Heart left ventricle (tissue), 16 donors: Measurements from ENCODE around the gene CDK8. TPM values are rescaled to one million over a fixed set of nuclear protein-coding genes. Genes with fewer than 3 reads are reported as not detected.
A peak's percentile ranks its signal among the peaks of the same experiment; 100 is the strongest.

Source experiments
- ATAC-seq, 4 donors: fragments of 200-7000 bp; cut with Tn5 transposase; one replicate each; pipeline ENCODE4 v1.9.1; 2020 to 2022; ENCODE audit warnings: moderate library complexity in 4 of 4, mild to moderate bottlenecking in 3 of 4, moderate number of reproducible peaks in 1 of 4
- DNase-seq, 5 donors: peaks; one replicate each; pipeline ENCODE4 v3.0.0-alpha.2; 2020
- H3K27ac ChIP-seq, 12 donors: fragments of 200-600 bp; sonication (generic) in 4 of 12; one replicate each; pipeline versions ENCODE4 v1.5.0 to v1.8.0; 2016 to 2022; ENCODE audit warnings: mild to moderate bottlenecking in 2 of 12
- H3K27me3 ChIP-seq, 9 donors: fragments of 200-600 bp; sonication (generic) in 2 of 9; one replicate each; pipeline versions ENCODE4 v1.5.1 to v1.8.0; 2016 to 2022; ENCODE audit warnings: mild to moderate bottlenecking in 3 of 9
- H3K36me3 ChIP-seq, 9 donors: fragments of 200-600 bp; sonication (generic) in 2 of 9; one replicate each; pipeline versions ENCODE4 v1.5.0 to v1.8.0; 2018 to 2022; ENCODE audit warnings: mild to moderate bottlenecking in 2 of 9
- H3K4me1 ChIP-seq, 12 donors: fragments of 200-600 bp; sonication (generic) in 4 of 12; one replicate each; pipeline versions ENCODE4 v1.5.0 to v1.8.0; 2016 to 2022; ENCODE audit warnings: mild to moderate bottlenecking in 3 of 12
- H3K4me3 ChIP-seq, 12 donors: fragments of 200-600 bp; sonication (generic) in 4 of 12; one replicate each; pipeline versions ENCODE4 v1.5.0 to v1.8.0; 2017 to 2022; ENCODE audit warnings: mild to moderate bottlenecking in 9 of 12, moderate library complexity in 4 of 12
- H3K9me3 ChIP-seq, 12 donors: fragments of 200-600 bp; sonication (generic) in 4 of 12; one replicate each; pipeline versions ENCODE4 v1.5.0 to v1.8.0; 2016 to 2022; ENCODE audit warnings: mild to moderate bottlenecking in 1 of 12
- POLR2A ChIP-seq, 2 donors: fragments of 450-650 bp; IDR thresholded peaks; one replicate each; pipeline ENCODE4 v1.6.1; 2017; ENCODE audit warnings: antibody characterized with exemption in 2 of 2, mild to moderate bottlenecking in 2 of 2, moderate library complexity in 2 of 2
- WGBS, 4 donors: extraction: QIAGEN DNeasy Blood & Tissue Kit in 2 of 4; methylation state at CpG; one replicate each; pipeline versions ENCODE4 v1.1.5 to v1.1.7; 2013 to 2018; 5-methylcytosine and 5-hydroxymethylcytosine counted together
- intact Hi-C, 10 donors: fragments of 100-400 bp; cut with DNase I; formaldehyde crosslinking; loops; one replicate each; pipeline versions ENCODE4 v1.11.1 to v1.14.2; 2022
- polyA plus RNA-seq, 2 donors: library from polyadenylated mRNA; stranded (reverse); fragments of 200-250 nt; gene quantifications; one replicate each; pipeline ENCODE4 v1.2.3, GENCODE V29; 2013
- total RNA-seq, 9 donors: library from RNA; depleted of rRNA in 2 of 9; stranded (reverse); fragments of >200 nt in 2 of 9; fragmentation: NEBNext Ultra II Directional in 3 of 9; extraction: Animal tissue kit (Norgen Biotek cat#: 25700) in 3 of 9; gene quantifications; one replicate each; pipeline versions ENCODE4 v1.1.0 to v1.2.4, GENCODE V29; 2016 to 2023
- TF ChIP-seq, protein P1 (sequence below), 12 donors: fragments of 200-600 bp; sonication (generic) in 4 of 12; IDR thresholded peaks; one replicate each; pipeline versions ENCODE4 v1.5.0 to v1.8.0; 2018 to 2022; ENCODE audit warnings: antibody characterized with exemption in 12 of 12, mild to moderate bottlenecking in 5 of 12
- donor health status: ischemic (EF 13 %, LVEDD 7.1; RV severe dilation, severe dysfunction).
- donor health status: healthy with polysubstance abuse.
- donor health status: DM: no; HTN: yes; CAD: no.
- donor health status: DM: no; HTN: no; CAD: no.
- donor health status: ischemic (EF 25% LVEDD 6.9; RV normal size, moderate dysfunction).
- donor health status: ischemic (EF 25% LVEDD 5.7; RV mildly dilated, moderate dysfunction).
- donor health status: healthy.
- donor health status: DM: yes; HTN: yes; CAD: no.
- donor health status: ischemic (EF 35%, LVEDD 5.7; RV mildly dilated, moderate dysfunction).
- donor health status: nonischemic (EF 11% LVEDD 7.7; RV severe dilation, severe dysfunction).
- donor health status: DM: yes; HTN: yes; CAD: no.
- donor health status: PGD.
- donor health status: ischemic (EF 29% LVEDD 5.4; RV normal size, mild dysfunction).
- donor health status: nonischemic (EF 23%, LVEDD 6.1; RV moderate dilation, normal function).

CDK8 gene
- total and polyA plus RNA-seq, 11 donors, result 5.3 to 12.4 (median 9.9) TPM

DNA sequence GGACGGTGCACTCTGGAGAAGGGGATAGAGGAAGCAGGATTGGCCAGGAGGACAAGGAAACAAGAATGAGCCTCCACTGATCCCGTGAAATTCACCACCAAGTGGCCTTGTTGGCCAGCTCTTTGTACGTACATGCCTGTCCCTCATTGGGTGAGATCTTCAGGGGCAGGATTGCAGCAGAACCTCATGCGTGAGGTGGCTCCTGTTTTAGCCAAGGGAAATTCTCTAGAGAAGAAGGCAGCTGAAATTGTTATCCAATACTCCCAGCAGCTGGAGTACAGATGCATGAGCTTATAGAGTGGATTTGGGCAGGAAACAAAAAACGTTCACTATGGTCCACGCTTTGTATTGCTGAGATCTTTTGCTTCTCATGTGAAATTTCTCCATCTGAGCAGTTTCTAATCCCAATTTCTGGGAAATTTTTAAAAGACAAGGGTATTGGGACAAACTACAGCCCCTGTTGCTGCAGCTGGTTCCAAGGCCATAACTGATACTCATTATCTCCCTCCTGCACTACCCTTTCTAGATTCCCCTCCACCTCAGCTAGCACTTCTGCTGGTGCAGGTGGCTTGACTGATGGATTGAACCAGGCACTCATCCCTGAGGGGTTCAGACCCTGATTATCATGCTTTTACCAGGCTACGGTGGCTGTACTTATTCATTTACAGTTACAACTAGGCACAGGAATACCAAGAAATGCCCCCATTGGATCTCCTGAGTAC lies 27.9 kb upstream of the CDK8 start:
- WGBS, 4 donors, result 68 to 74% (median 71%) methylated on average over 7 of the region's 7 CpGs
- H3K27me3 ChIP-seq, result no peaks in the 10 kb centered on the region

DNA sequence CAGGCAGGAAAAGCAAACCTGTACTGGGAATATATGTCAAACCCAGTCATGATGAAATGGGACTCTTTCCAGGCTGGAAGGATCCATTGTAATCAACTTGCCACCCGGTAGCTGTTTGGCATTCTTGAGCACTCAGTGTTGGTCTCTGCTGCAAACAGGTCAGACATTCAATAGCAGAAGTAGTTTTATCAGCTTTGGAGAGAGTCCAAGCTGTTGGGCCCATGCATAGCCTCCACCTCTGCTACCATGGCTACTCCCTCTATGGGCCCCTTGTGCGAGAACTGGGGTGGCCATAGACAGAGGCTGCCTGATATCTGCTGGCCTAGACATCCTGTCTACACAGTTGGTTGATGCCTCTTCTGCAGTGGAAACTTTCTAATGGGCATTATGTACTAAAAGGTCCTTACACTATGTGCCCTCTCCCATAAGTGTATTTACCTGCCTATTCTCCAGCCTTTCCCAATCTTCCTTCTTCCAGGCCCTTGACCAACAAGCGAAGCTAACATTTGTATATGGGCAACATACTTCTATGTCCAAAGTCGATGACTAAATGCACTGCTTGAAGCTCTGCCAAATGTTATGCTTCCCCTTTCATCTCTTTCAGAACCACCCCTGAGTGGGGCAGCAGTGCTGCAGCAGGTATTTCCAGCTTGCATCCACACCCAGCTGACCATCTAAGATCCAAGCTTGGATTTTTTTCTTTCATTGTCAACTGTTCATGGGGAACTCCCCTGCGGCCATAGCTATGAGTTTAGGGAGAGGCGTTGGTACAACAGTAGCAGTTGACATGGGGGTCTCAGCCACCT lies 26.6 kb upstream of the CDK8 start:
- Histone ChIP-seq H3K27ac (no peak overlapping the region), H3K9me3 (no peaks in the 10 kb centered on the region), H3K27me3 (no peaks in the 10 kb centered on the region), H3K36me3 (no peaks in the 10 kb centered on the region), H3K4me1 (peaks cover 0 to 14% (median 2%) of the 10 kb centered on the region in 12 donors), H3K4me3 (no peak overlapping the region)
- intact Hi-C loops, result no loop called here
- 71 to 81% (median 77%) methylated on average over 6 of the region's 6 CpGs for WGBS, 4 donors
- TF ChIP-seq, protein P1, sequence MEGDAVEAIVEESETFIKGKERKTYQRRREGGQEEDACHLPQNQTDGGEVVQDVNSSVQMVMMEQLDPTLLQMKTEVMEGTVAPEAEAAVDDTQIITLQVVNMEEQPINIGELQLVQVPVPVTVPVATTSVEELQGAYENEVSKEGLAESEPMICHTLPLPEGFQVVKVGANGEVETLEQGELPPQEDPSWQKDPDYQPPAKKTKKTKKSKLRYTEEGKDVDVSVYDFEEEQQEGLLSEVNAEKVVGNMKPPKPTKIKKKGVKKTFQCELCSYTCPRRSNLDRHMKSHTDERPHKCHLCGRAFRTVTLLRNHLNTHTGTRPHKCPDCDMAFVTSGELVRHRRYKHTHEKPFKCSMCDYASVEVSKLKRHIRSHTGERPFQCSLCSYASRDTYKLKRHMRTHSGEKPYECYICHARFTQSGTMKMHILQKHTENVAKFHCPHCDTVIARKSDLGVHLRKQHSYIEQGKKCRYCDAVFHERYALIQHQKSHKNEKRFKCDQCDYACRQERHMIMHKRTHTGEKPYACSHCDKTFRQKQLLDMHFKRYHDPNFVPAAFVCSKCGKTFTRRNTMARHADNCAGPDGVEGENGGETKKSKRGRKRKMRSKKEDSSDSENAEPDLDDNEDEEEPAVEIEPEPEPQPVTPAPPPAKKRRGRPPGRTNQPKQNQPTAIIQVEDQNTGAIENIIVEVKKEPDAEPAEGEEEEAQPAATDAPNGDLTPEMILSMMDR (IDR thresholded peaks at IDR 0.05), result no peak
- no peak for TF ChIP-seq POLR2A (IDR thresholded peaks at IDR 0.05)
- DNase-seq, result no peak
- no peak for ATAC-seq

More for the DNA sequence above, 27.9 kb upstream of the CDK8 start:
- H3K4me3 ChIP-seq, result no peak overlapping the region
- H3K36me3 ChIP-seq, result no peaks in the 10 kb centered on the region
- no peaks in the 10 kb centered on the region for H3K9me3 ChIP-seq
- intact Hi-C loops, result no loop called here
- TF ChIP-seq, protein P1 (IDR thresholded peaks at IDR 0.05), result no peak
- TF ChIP-seq POLR2A (IDR thresholded peaks at IDR 0.05), result no peak
- no peak for DNase-seq
- peaks cover 0 to 16% (median 5%) of the 10 kb centered on the region in 12 donors for H3K4me1 ChIP-seq
- ATAC-seq, result no peak
- no peak overlapping the region for H3K27ac ChIP-seq

DNA sequence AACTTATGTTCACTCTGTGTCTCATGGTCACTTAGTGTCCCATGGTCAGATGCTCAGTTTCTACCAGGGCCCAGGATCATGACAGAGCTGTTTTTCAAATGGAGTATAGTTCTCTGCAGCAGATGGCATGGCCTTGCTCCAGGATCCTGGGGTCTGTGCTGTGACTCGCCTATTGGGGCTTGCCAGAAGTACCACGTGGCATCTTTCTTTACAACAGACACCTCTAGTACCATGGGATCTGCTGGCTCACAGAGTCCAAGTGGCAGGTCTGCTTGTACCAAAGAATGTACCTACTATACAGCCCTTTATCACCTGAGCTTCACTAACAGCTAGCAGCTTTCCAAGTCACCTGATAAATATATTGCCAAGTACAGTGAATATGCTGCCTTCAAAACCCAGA lies 25.8 kb upstream of the CDK8 start:
- no peak for DNase-seq
- intact Hi-C loops, result loop anchor here in 1 of 10 donors (2.0 kb wide), 1 partner anchor 17 kb away; no protein-coding TSS in a partner anchor
- ATAC-seq, result no peak
- Histone ChIP-seq H3K36me3 (no peaks in the 10 kb centered on the region), H3K9me3 (no peaks in the 10 kb centered on the region), H3K4me1 (peaks cover 0 to 13% (median 0%) of the 10 kb centered on the region in 12 donors), H3K27me3 (no peaks in the 10 kb centered on the region), H3K27ac (no peak overlapping the region), H3K4me3 (no peak overlapping the region)
- WGBS, 4 donors, result 55 to 62% (median 56%) methylated on average over 2 of the region's 2 CpGs
- no peak for TF ChIP-seq POLR2A (IDR thresholded peaks at IDR 0.05)
- TF ChIP-seq, protein P1 (IDR thresholded peaks at IDR 0.05), result no peak

- no peak for TF ChIP-seq POLR2A (IDR thresholded peaks at IDR 0.05)
- TF ChIP-seq, protein P1 (IDR thresholded peaks at IDR 0.05), result no peak
- intact Hi-C loops, result loop anchor here in 1 of 10 donors (2.0 kb wide), 1 partner anchor 16 kb away; no protein-coding TSS in a partner anchor
- WGBS, 4 donors, result 91 to 97% (median 92%) methylated on average over 6 to 13 of the region's 13 CpGs
- no peaks in the 10 kb centered on the region for H3K27me3 ChIP-seq
- DNase-seq (peak in 1 of 5 donors; percentile 58), ATAC-seq (no peak)
- no peaks in the 10 kb centered on the region for H3K9me3 ChIP-seq
- peaks cover 0 to 13% (median 0%) of the 10 kb centered on the region in 12 donors for H3K4me1 ChIP-seq
- H3K4me3 ChIP-seq, result no peak overlapping the region
- H3K36me3 ChIP-seq, result no peaks in the 10 kb centered on the region
- no peak overlapping the region for H3K27ac ChIP-seq
These were observed 24.8 kb upstream of the CDK8 start for GRCh38 chr13:26229080-26229615.
